H1 (cell line): ENCODE measurements around the gene RNF31. TPM values are rescaled to one million over a fixed set of nuclear protein-coding genes. Genes with fewer than 3 reads are reported as not detected.
"Not testable (repeated sequence)": the region's sequence is repeated elsewhere in the genome, so short reads cannot be mapped to it uniquely, and the experiment has no call there.

Experiments used
- CTCF ChIA-PET: fragments of 300-600 bp; sonication (Branson Sonifier 250); formaldehyde crosslinking; loops from one replicate; lab custom pipeline; 2021; ENCODE audit not compliant: partially characterized antibody; lab: Charles Lee
- POLR2A ChIA-PET: fragments of 300-600 bp; sonication (Branson Sonifier 250); formaldehyde crosslinking; loops from one replicate; lab custom pipeline; 2021; ENCODE audit warnings: inconsistent platforms; ENCODE audit not compliant: partially characterized antibody; lab: Charles Lee
- DNase-seq, 2 experiments: peaks; one replicate each; pipeline versions ENCODE4 v3.0.0 to v3.0.0-alpha.2; 2010 to 2022; ENCODE audit warnings: low spot score in 2 of 2, low read depth in 1 of 2, mixed read lengths in 1 of 2
- FAIRE-seq: peaks from 2 replicates; lab custom pipeline; 2011; peaks lifted over from hg19 to GRCh38; lab: Jason Lieb, UNC
- H2AFZ ChIP-seq: 2 replicates; pipeline ENCODE4 v1.8.1; 2012; ENCODE audit warnings: low read length, inconsistent platforms
- H2AK5ac ChIP-seq: 2 replicates; pipeline ENCODE4 v1.6.1; 2013; ENCODE audit warnings: low read depth, low read length
- H2BK120ac ChIP-seq: replicated peaks from 2 replicates; pipeline ENCODE3; 2013; ENCODE audit warnings: low read depth, low read length, inconsistent platforms
- H2BK12ac ChIP-seq: 2 replicates; pipeline ENCODE4 v1.6.1; 2013; ENCODE audit warnings: low read depth, low read length
- H2BK15ac ChIP-seq: 2 replicates; pipeline ENCODE4 v1.6.1; 2013; ENCODE audit warnings: low read length
- H2BK20ac ChIP-seq: 2 replicates; pipeline ENCODE4 v1.6.1; 2013; ENCODE audit warnings: low read length
- H2BK5ac ChIP-seq: 2 replicates; pipeline ENCODE4 v1.6.1; 2013; ENCODE audit warnings: low read depth, low read length
- H3K14ac ChIP-seq: 2 replicates; pipeline ENCODE4 v1.6.1; 2013; ENCODE audit warnings: inconsistent platforms; ENCODE audit not compliant: insufficient read length
- H3K18ac ChIP-seq: 2 replicates; pipeline ENCODE4 v1.6.1; 2013; ENCODE audit warnings: low read length; ENCODE audit errors: extremely low read depth
- H3K23ac ChIP-seq: 2 replicates; pipeline ENCODE4 v1.6.1; 2013; ENCODE audit warnings: inconsistent platforms; ENCODE audit not compliant: insufficient read length
- H3K23me2 ChIP-seq: 2 replicates; pipeline ENCODE4 v1.6.1; 2013; ENCODE audit warnings: low read depth, low read length
- H3K27ac ChIP-seq: 2 replicates; pipeline ENCODE4 v1.6.1; 2011; ENCODE audit warnings: low read depth, low read length, inconsistent platforms
- H3K27me3 ChIP-seq, 4 experiments: replicated peaks in 1 of 4; 1 replicate in 1 of 4; 2 replicates in 3 of 4; pipeline versions ENCODE4 v1.6.1 to v1.8.1; 2011 to 2013; ENCODE audit warnings: low read length in 3 of 4, mild to moderate bottlenecking in 3 of 4, inconsistent platforms in 2 of 4, mixed read lengths in 2 of 4, moderate library complexity in 1 of 4; ENCODE audit not compliant: control insufficient read depth in 3 of 4, insufficient read depth in 3 of 4; ENCODE audit errors: extremely low read depth in 1 of 4
- H3K36me3 ChIP-seq, 4 experiments: 2 replicates each; pipeline versions ENCODE4 v1.6.1 to v1.8.1; 2011 to 2013; ENCODE audit warnings: mild to moderate bottlenecking in 4 of 4, low read length in 3 of 4, moderate library complexity in 2 of 4, control low read depth in 1 of 4, inconsistent platforms in 1 of 4; ENCODE audit not compliant: insufficient read depth in 4 of 4, control insufficient read depth in 2 of 4
- H3K4ac ChIP-seq: replicated peaks from 2 replicates; pipeline ENCODE3; 2013; ENCODE audit warnings: low read length, low read depth, mixed read lengths, inconsistent platforms; ENCODE audit not compliant: insufficient read length
- H3K4me1 ChIP-seq, 4 experiments: replicated peaks in 1 of 4; 1 replicate in 1 of 4; 2 replicates in 3 of 4; pipeline versions ENCODE4 v1.6.1 to v1.8.1; 2011 to 2013; ENCODE audit warnings: low read length in 3 of 4, inconsistent platforms in 2 of 4, mixed read lengths in 1 of 4; ENCODE audit not compliant: insufficient read depth in 4 of 4, control insufficient read depth in 3 of 4
- H3K4me2 ChIP-seq, 2 experiments: 2 replicates each; pipeline versions ENCODE4 v1.6.1 to v1.8.1; 2011 to 2013; ENCODE audit warnings: low read depth in 2 of 2, low read length in 2 of 2, control low read depth in 1 of 2, inconsistent platforms in 1 of 2, mild to moderate bottlenecking in 1 of 2; ENCODE audit not compliant: insufficient read depth in 1 of 2
- H3K4me3 ChIP-seq, 4 experiments: fragments of 200-600, 300-600 bp in 1 of 4; sonication (generic), shearing (Covaris generic), sonication (Bioruptor Twin) in 1 of 4; 2 replicates each; pipeline versions ENCODE4 v1.5.1 to v1.8.1; 2011 to 2016; ENCODE audit warnings: low read length in 4 of 4, low read depth in 3 of 4, control low read depth in 2 of 4, inconsistent platforms in 2 of 4, mild to moderate bottlenecking in 2 of 4, mixed read lengths in 1 of 4, moderate library complexity in 1 of 4; ENCODE audit not compliant: insufficient read depth in 2 of 4; ENCODE audit errors: extremely low read depth in 1 of 4
- H3K56ac ChIP-seq: replicated peaks from 2 replicates; pipeline ENCODE3; 2013; ENCODE audit warnings: low read depth, mild to moderate bottlenecking, mixed read lengths, low read length, inconsistent platforms; ENCODE audit not compliant: insufficient read length
- H3K79me1 ChIP-seq: 2 replicates; pipeline ENCODE4 v1.6.1; 2013; ENCODE audit warnings: low read depth, low read length, control low read depth
- H3K79me2 ChIP-seq, 2 experiments: 2 replicates each; pipeline versions ENCODE4 v1.6.1 to v1.8.1; 2012 to 2013; ENCODE audit warnings: low read length in 2 of 2, mild to moderate bottlenecking in 2 of 2, inconsistent platforms in 1 of 2; ENCODE audit not compliant: insufficient read depth in 2 of 2, control insufficient read depth in 1 of 2
- H3K9ac ChIP-seq, 4 experiments: replicated peaks in 1 of 4; 1 replicate in 1 of 4; 2 replicates in 3 of 4; pipeline versions ENCODE4 v1.6.1 to v1.8.1; 2011 to 2013; ENCODE audit warnings: low read depth in 3 of 4, low read length in 3 of 4, control low read depth in 2 of 4, mild to moderate bottlenecking in 2 of 4, moderate library complexity in 2 of 4, inconsistent platforms in 1 of 4; ENCODE audit errors: extremely low read depth in 1 of 4
- H3K9me3 ChIP-seq, 2 experiments: 2 replicates each; pipeline versions ENCODE4 v1.6.1 to v1.8.1; 2012 to 2013; ENCODE audit warnings: mild to moderate bottlenecking in 2 of 2, moderate library complexity in 2 of 2, control low read depth in 1 of 2, inconsistent platforms in 1 of 2, low read depth in 1 of 2, low read length in 1 of 2, mixed read lengths in 1 of 2; ENCODE audit not compliant: insufficient read depth in 2 of 2
- H4K20me1 ChIP-seq, 2 experiments: replicated peaks in 1 of 2; 2 replicates each; pipeline versions ENCODE3 to v1.8.1; 2011 to 2013; ENCODE audit warnings: inconsistent platforms in 2 of 2, low read length in 2 of 2, mild to moderate bottlenecking in 1 of 2; ENCODE audit not compliant: insufficient read depth in 2 of 2, control insufficient read depth in 1 of 2
- H4K5ac ChIP-seq: 2 replicates; pipeline ENCODE4 v1.6.1; 2013; ENCODE audit warnings: low read length, low read depth, mixed read lengths, inconsistent platforms; ENCODE audit not compliant: insufficient read length
- H4K8ac ChIP-seq: 2 replicates; pipeline ENCODE4 v1.8.0; 2013; ENCODE audit warnings: mild to moderate bottlenecking, moderate library complexity, low read length, inconsistent platforms; ENCODE audit not compliant: insufficient read depth; ENCODE audit errors: extremely low read depth
- H4K91ac ChIP-seq: replicated peaks from 2 replicates; pipeline ENCODE3; 2013; ENCODE audit warnings: low read length, mixed read lengths, inconsistent platforms; ENCODE audit not compliant: insufficient read length
- WGBS, 2 experiments: shearing (Covaris generic) in 1 of 2; methylation state at CpG; one replicate each; pipeline versions ENCODE4 v1.1.6 to v1.1.7; 2013 to 2015; ENCODE audit warnings: low lambda C conversion rate in 2 of 2, mixed read lengths in 2 of 2, inconsistent platforms in 1 of 2, low coverage in 1 of 2, missing lambda C conversion rate in 1 of 2; ENCODE audit not compliant: insufficient replicate concordance in 2 of 2, insufficient coverage in 1 of 2, insufficient read length in 1 of 2; ENCODE audit errors: extremely low coverage in 1 of 2, missing lambda C conversion rate in 1 of 2; 5-methylcytosine and 5-hydroxymethylcytosine counted together
- polyA plus RNA-seq, 7 experiments: library from polyadenylated mRNA; depleted of rRNA in 3 of 7; stranded (reverse) in 5 of 7; unstranded in 2 of 7; fragments of >200 nt in 5 of 7; fragments of 200-250 nt in 2 of 7; gene quantifications; 1 replicate in 5 of 7; 2 replicates in 1 of 7; 4 replicates in 1 of 7; pipeline versions ENCODE4 v1.2.1 to v1.2.3, GENCODE V29; 2011 to 2013; ENCODE audit warnings: missing spikeins in 2 of 7, mixed read lengths in 2 of 7
- total RNA-seq: library from RNA; stranded (reverse); fragmentation: NEBNext Ultra II Directional; extraction: Animal tissue kit (Norgen Biotek cat#: 25700); gene quantifications from 2 replicates; pipeline ENCODE4 v1.2.1, GENCODE V29; 2021

RNF31 gene
- total and polyA plus RNA-seq, 2 of the 8 experiments (the other 6 are each of a cell fraction or from before 2014, with no cell fraction given) = 17.5 to 72.0 TPM

- not testable (repeated sequence) for H3K14ac ChIP-seq, H3K9ac ChIP-seq, H4K5ac ChIP-seq, H3K27me3 ChIP-seq, H3K79me1 ChIP-seq, H4K20me1 ChIP-seq, H3K4ac ChIP-seq, H2AFZ ChIP-seq, H3K56ac ChIP-seq, H2BK20ac ChIP-seq, H3K23me2 ChIP-seq, H4K91ac ChIP-seq, H2BK120ac ChIP-seq, H3K79me2 ChIP-seq, H3K23ac ChIP-seq, FAIRE-seq, H2BK15ac ChIP-seq, H3K4me1 ChIP-seq, H2AK5ac ChIP-seq, H4K8ac ChIP-seq, H2BK12ac ChIP-seq, H3K9me3 ChIP-seq, DNase-seq, H3K18ac ChIP-seq
- Histone ChIP-seq H2BK5ac (0 out of 2 replicates have a peak overlapping the region, but pooled peaks have one; percentile 89), H3K27ac (peak overlapping the region; percentile 63; the same call in 1 of the 2 replicates), H3K4me3 (peak overlapping the region in 1 of 4 experiments; percentile 36; a peak in 2 of 8 replicates), H3K4me2 (peak overlapping the region; percentile 38 to 45; a peak in 1 of 4 replicates), H3K36me3 (peaks cover 9 to 34% (median 22%) of the 10 kb centered on the region in 4 experiments; a peak in 7 of 8 replicates)
- ChIA-PET POLR2A (interaction anchor here (0.9 to 5.0 kb wide), 7 partner anchors 11 to 40 kb away, joined by 3 to 24 read pairs (median 6); partner anchors contain the start of genes CHMP4A, IPO4, MDP1 and REC8), CTCF (interaction anchor here (1.0 to 2.3 kb wide), 2 partner anchors 12 to 14 kb away, joined by 3 to 9 read pairs; partner anchors contain the start of gene CHMP4A)
- 45% methylated on average over 8 of the region's 8 CpGs; no CpG with 5 or more reads in 1 of the 2 experiments for WGBS, 2 experiments
Observed at GRCh38 chr14:24202538-24202937, 55.2 kb downstream of the RNF31 start.
